Pons (tissue), 1 donor: ENCODE data around the gene GFRA4.
A peak's percentile ranks its signal among the peaks of the same experiment; 100 is the strongest.

Experiments used
- DNase-seq: peaks from one replicate; pipeline ENCODE4 v3.0.0-alpha.2; 2016; ENCODE audit warnings: low spot score

Gene GFRA4

GRCh38 chr20:3663031-3663701, at the start of gene GFRA4:
TSS of gene GFRA4 (minus strand) at chr20:3663399. CDS start at chr20:3663399, 0 bp downstream.
- no peak for DNase-seq

- peak; percentile 67 for DNase-seq
Observed at GRCh38 chr20:3712279-3712873, 49.2 kb upstream of the GFRA4 start, which contains the start of gene SIGLEC1. TSS of gene SIGLEC1 (minus strand) at chr20:3712600. CDS start at chr20:3707128, 5,472 bp downstream.

- no peak for DNase-seq
Observed at GRCh38 chr20:3711484-3711941, 48.3 kb upstream of the GFRA4 start.

- peak; percentile 31 for DNase-seq
Observed at GRCh38 chr20:3710703-3711483, 47.7 kb upstream of the GFRA4 start.

GRCh38 chr20:3710011-3710466, 46.8 kb upstream of the GFRA4 start:
- no peak for DNase-seq

GRCh38 chr20:3707508-3707899, 44.3 kb upstream of the GFRA4 start:
- no peak for DNase-seq

- no peak for DNase-seq
Observed at GRCh38 chr20:3706774-3707507, 43.7 kb upstream of the GFRA4 start.

- DNase-seq: no peak
Observed at GRCh38 chr20:3705970-3706739, 43.0 kb upstream of the GFRA4 start.

- DNase-seq: no peak
Observed at GRCh38 chr20:3705491-3705969, 42.3 kb upstream of the GFRA4 start.

- no peak for DNase-seq
Observed at GRCh38 chr20:3704087-3704486, 40.9 kb upstream of the GFRA4 start.

- no peak for DNase-seq
Observed at GRCh38 chr20:3702611-3703391, 39.6 kb upstream of the GFRA4 start.

GRCh38 chr20:3701061-3701998, 38.1 kb upstream of the GFRA4 start:
- no peak for DNase-seq

- no peak for DNase-seq
Observed at GRCh38 chr20:3699037-3699436, 35.8 kb upstream of the GFRA4 start.

GRCh38 chr20:3698591-3699001, 35.4 kb upstream of the GFRA4 start:
- DNase-seq: no peak

GRCh38 chr20:3697588-3698305, 34.5 kb upstream of the GFRA4 start:
- no peak for DNase-seq

GRCh38 chr20:3696745-3697587, 33.8 kb upstream of the GFRA4 start:
- DNase-seq: no peak

- DNase-seq: no peak
Observed at GRCh38 chr20:3696200-3696599, 33.0 kb upstream of the GFRA4 start.

GRCh38 chr20:3694864-3695263, 31.7 kb upstream of the GFRA4 start:
- no peak for DNase-seq
